Measurements from ENCODE around the gene SLC26A1.

DNA sequence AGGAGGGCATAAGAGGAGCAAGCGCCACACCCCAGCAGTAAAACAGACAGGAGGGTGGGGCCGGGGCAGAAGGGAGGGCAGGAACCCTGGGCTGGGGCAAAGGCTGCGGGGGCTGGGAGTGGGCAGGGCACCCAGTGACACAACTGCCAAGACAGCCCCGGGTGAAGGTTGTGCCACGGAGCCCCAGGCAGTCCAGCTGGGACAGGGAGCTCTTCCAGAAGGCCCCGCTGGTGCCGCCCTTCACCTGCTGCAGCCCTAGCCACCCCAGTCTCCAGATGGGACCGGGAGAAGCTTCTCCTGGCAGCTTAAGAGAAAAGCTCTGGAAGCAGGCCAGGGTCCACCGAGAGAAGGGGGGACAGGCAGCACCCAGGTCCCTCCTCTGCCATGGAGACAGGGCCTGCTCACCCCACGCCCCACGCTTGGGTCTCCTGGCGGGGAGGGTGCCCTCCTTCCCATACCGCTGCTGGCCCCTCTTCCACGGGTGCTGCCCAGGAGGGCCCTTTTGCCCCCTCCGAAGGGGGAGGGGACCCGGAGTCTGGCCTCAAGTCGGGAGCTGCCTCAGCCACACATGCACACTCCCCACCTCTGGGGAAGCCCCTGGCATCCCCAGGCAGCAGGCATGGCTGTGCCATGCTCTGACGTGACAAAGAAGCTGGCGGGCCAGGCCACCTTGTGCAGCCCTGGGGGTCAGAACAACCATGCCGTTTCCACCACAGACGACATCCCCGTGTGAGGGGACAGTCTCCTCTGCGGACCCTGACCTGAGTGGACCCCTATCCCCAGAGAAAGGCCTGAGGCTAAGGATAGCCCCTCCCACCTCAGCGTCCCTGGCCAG is 21.3 kb downstream of the SLC26A1 start:
- TF ChIP-seq SUZ12 (IDR thresholded peaks at IDR 0.05; ENCODE audit: extremely low read depth, insufficient read depth, insufficient read length) = no peak
- TF ChIP-seq ZNF274 (IDR thresholded peaks at IDR 0.05; ENCODE audit: low read depth, low read length) = no peak
- no peak for TF ChIP-seq YY1 (IDR thresholded peaks at IDR 0.05; ENCODE audit: insufficient read depth, insufficient read length)

Data from NT2/D1 (cell line).